ENCODE data around the gene CCDC170.

Gene CCDC170

GRCh38 chr6:151649835-151650234, 156.0 kb downstream of the CCDC170 start:
- DNase-seq (ENCODE audit: low spot score), result no peak
- no peak for FAIRE-seq

DNA sequence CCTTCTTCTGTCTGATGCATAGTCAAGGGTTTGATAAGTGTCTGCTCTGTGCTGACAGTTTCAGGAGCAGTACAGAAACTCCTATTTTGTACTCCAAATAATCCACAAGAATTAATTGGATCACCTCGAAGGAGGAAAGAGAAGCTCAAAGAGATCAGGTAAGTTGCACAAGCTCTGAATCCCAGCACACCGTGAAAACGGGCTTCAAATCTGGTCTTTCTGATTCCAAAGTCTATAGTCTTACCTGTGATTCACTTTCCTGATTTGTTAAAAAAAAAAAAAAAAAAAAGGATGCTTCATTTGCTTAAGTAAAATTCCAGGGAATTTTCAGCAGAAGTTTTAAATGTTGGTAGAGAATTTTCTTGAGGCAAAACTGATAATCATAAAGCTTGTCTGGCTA, 157.8 kb downstream of the CCDC170 start:
- no peak for DNase-seq (ENCODE audit: low spot score)
- FAIRE-seq, result no peak

GRCh38 chr6:151652325-151652724, 158.5 kb downstream of the CCDC170 start:
- FAIRE-seq (no peak), DNase-seq (ENCODE audit: low spot score) (no peak)

DNA sequence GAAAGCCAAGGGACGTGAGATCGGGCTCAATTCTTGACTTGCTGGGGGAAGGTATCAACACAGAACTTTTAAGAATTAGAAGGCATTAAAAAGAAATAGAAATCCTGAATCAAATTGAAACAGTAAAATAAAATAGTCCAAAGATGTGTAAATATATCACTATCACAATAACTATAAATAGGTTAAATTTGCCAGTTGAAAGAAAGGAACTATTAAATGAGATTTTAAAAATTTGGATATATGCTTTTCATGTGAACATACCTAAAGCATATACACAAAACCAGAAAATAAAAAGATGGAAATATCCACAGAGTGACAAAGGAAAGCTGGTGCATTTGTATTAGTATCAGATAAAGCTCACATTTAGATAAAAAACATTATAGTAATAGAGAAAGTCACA, 161.3 kb downstream of the CCDC170 start:
- FAIRE-seq (no peak), DNase-seq (ENCODE audit: low spot score) (no peak)

- DNase-seq (ENCODE audit: low spot score) (no peak), FAIRE-seq (no peak)
Measured at GRCh38 chr6:151656392-151656791, 162.6 kb downstream of the CCDC170 start.

GRCh38 chr6:151658091-151658490, 164.3 kb downstream of the CCDC170 start:
- FAIRE-seq (no peak), DNase-seq (ENCODE audit: low spot score) (no peak)

DNA sequence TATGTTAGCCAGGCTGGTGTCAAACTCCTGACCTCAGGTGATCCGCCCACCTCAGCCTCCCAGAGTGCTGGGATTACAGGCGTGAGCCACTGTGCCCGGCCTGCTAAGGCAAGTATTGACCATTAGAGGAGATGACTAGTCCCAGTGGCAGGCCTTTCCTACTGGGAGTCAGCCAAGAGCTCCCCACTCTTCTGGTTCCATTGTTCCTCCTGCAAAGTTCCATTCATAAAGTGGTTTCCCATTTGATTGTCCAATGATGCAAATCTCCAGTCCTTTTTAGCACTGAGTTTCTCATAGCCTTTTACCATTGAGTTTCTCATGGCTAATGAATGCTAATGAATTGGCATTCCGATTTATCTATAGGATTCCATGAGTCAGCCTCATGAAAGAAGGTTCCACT, 165.4 kb downstream of the CCDC170 start:
- FAIRE-seq (no peak), DNase-seq (ENCODE audit: low spot score) (no peak)

DNA sequence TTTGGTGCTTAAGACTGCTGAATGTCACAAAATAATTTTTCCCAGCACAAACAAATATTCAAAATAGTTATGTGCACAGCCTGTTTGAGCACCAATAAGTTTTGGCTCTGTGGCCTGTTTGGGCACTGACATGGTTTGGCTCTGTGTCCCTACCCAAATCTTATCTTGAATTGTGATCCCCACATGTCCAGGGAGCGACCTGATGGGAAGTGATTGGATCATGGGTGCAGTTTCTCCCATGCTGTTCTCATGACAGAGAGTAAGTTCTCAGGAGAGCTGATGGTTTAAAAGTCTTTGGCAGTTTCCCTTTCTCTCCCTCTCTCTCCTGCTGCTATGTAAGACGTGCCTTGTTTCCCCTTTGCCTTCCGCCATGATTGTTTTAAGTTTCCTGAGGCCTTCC, 167.7 kb downstream of the CCDC170 start:
- FAIRE-seq, result no peak
- no peak for DNase-seq (ENCODE audit: low spot score)

GRCh38 chr6:151661928-151662327, 168.1 kb downstream of the CCDC170 start:
- FAIRE-seq, result no peak
- DNase-seq (ENCODE audit: low spot score), result no peak

DNA sequence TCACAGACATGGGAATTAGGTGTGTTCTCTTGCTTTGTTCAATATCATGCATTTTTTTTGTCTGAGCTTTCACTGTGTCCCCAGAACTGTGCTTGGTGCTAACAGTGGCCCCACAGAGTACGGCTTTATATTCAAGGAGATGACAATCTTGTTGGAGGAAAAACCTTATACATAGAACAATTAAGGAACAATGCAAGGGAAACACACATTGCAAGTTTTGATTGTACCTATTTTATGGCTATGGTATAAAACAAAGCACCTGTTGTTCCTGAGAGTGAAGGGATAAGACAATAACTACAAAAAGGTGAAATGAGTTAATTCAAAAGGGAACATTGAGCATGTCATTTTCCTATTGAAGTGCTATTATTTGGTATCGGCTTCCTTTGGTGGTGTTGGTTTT, 169.7 kb downstream of the CCDC170 start:
- DNase-seq (ENCODE audit: low spot score), result no peak
- no peak for FAIRE-seq

GRCh38 chr6:151664390-151664789, 170.6 kb downstream of the CCDC170 start:
- FAIRE-seq (no peak), DNase-seq (ENCODE audit: low spot score) (no peak)

DNA sequence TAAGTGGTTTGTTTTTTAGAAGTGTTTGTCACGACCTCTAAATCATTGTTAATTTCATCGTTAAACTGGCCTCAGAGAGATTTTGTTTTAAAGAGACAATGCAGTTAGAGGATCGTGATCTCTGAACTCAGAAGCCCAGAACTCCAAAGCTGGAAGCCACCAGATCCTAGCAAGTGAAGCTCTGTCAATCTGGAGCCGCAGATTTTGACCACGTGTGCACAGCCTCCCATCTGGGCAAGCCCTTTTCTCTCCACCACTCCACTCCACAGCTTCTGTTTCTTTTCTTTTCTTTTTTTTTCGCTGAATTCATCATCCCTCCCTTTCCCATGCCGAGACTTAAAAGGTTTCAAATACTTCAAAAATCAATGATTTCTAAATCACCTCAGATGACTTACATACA, 171.5 kb downstream of the CCDC170 start:
- FAIRE-seq (no peak), DNase-seq (ENCODE audit: low spot score) (no peak)

- FAIRE-seq (no peak), DNase-seq (ENCODE audit: low spot score) (no peak)
Measured at GRCh38 chr6:151666526-151666925, 172.7 kb downstream of the CCDC170 start.

GRCh38 chr6:151669208-151669560, 175.4 kb downstream of the CCDC170 start:
- no peak for DNase-seq (ENCODE audit: low spot score)
- no peak for FAIRE-seq

- FAIRE-seq (no peak), DNase-seq (ENCODE audit: low spot score) (no peak)
Measured at GRCh38 chr6:151670116-151670515, 176.3 kb downstream of the CCDC170 start.
